ENCODE data around the gene BIRC6.

The BIRC6 gene

DNA sequence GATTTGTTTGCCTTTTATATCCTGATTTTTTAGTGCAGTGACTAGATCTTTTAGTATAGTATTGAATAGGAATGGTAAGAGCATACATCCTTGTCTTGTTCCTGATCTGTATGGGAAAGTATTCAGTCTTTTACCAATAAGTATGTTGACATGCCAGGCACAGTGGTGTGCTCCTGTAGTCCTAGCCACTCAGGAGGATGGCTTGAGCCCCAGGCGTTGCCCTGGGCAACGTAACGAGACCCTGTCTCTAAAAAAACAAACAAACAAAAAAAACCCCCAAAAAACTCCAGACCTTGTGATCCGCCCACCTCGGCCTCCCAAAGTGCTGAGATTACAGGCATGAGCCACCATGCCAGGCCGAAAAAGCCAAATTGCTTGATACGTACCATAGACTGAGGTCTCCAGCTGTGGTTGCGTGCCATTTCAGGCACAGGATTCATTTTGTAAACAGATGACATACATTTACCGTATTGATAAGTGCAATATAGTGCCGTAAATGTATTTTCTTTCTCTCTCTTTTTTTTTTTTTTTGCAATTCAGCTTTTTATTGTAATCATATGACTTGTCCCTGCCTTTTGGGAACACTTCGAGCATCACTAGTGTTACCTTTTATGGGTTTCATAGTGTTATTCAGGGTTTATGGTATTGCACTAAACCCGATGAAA lies 18.5 kb downstream of the BIRC6 start:
- Histone ChIP-seq H3K79me2 (ENCODE audit: control insufficient read depth, low read length) (peaks cover 98% of the 10 kb centered on the region), H4K20me1 (ENCODE audit: control insufficient read depth, insufficient read depth, low read depth, low read length) (peaks cover 20% of the 10 kb centered on the region; the same call in 1 of the 2 replicates), H3K27ac (ENCODE audit: low read depth, low read length) (no peak overlapping the region), H3K9me2 (replicated peaks; ENCODE audit: control insufficient read depth, low read length) (no peaks in the 10 kb centered on the region), H3K36me3 (ENCODE audit: control insufficient read depth, low read length) (peaks cover 21% of the 10 kb centered on the region), H3K4me1 (ENCODE audit: control insufficient read depth, low read length) (peaks cover 5% of the 10 kb centered on the region), H3K4me3 (ENCODE audit: low read length) (no peak overlapping the region), H3F3A (ENCODE audit: control insufficient read depth, insufficient read depth) (no peaks in the 10 kb centered on the region), H3K9me3 (ENCODE audit: control insufficient read depth, insufficient read depth, low read length) (no peaks in the 10 kb centered on the region), H3K27me3 (ENCODE audit: control insufficient read depth, low read length) (no peaks in the 10 kb centered on the region), H3K4me2 (ENCODE audit: low read length) (no peak overlapping the region)
- TF ChIP-seq EZH2phosphoT487 (IDR thresholded peaks at IDR 0.05; ENCODE audit: borderline replicate concordance, low read length): no peak
- TF ChIP-seq, protein P1, sequence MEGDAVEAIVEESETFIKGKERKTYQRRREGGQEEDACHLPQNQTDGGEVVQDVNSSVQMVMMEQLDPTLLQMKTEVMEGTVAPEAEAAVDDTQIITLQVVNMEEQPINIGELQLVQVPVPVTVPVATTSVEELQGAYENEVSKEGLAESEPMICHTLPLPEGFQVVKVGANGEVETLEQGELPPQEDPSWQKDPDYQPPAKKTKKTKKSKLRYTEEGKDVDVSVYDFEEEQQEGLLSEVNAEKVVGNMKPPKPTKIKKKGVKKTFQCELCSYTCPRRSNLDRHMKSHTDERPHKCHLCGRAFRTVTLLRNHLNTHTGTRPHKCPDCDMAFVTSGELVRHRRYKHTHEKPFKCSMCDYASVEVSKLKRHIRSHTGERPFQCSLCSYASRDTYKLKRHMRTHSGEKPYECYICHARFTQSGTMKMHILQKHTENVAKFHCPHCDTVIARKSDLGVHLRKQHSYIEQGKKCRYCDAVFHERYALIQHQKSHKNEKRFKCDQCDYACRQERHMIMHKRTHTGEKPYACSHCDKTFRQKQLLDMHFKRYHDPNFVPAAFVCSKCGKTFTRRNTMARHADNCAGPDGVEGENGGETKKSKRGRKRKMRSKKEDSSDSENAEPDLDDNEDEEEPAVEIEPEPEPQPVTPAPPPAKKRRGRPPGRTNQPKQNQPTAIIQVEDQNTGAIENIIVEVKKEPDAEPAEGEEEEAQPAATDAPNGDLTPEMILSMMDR (IDR thresholded peaks at IDR 0.05; ENCODE audit: low read depth, low read length, poor library complexity, severe bottlenecking): no peak

GRCh38 chr2:32376756-32377155 lies 19.9 kb downstream of the BIRC6 start:
- Histone ChIP-seq H4K20me1 (ENCODE audit: control insufficient read depth, insufficient read depth, low read depth, low read length) (peaks cover 15% of the 10 kb centered on the region; the same call in 1 of the 2 replicates), H3K4me2 (ENCODE audit: low read length) (no peak overlapping the region), H3K9me2 (replicated peaks; ENCODE audit: control insufficient read depth, low read length) (no peaks in the 10 kb centered on the region), H3K4me3 (ENCODE audit: low read length) (no peak overlapping the region), H3K9me3 (ENCODE audit: control insufficient read depth, insufficient read depth, low read length) (no peaks in the 10 kb centered on the region), H3F3A (ENCODE audit: control insufficient read depth, insufficient read depth) (no peaks in the 10 kb centered on the region), H3K4me1 (ENCODE audit: control insufficient read depth, low read length) (no peaks in the 10 kb centered on the region), H3K27me3 (ENCODE audit: control insufficient read depth, low read length) (no peaks in the 10 kb centered on the region), H3K36me3 (ENCODE audit: control insufficient read depth, low read length) (peaks cover 34% of the 10 kb centered on the region), H3K79me2 (ENCODE audit: control insufficient read depth, low read length) (peaks cover 97% of the 10 kb centered on the region), H3K27ac (ENCODE audit: low read depth, low read length) (no peak overlapping the region)
- TF ChIP-seq, protein P1 (IDR thresholded peaks at IDR 0.05; ENCODE audit: low read depth, low read length, poor library complexity, severe bottlenecking): no peak
- no peak for TF ChIP-seq EZH2phosphoT487 (IDR thresholded peaks at IDR 0.05; ENCODE audit: borderline replicate concordance, low read length)

DNA sequence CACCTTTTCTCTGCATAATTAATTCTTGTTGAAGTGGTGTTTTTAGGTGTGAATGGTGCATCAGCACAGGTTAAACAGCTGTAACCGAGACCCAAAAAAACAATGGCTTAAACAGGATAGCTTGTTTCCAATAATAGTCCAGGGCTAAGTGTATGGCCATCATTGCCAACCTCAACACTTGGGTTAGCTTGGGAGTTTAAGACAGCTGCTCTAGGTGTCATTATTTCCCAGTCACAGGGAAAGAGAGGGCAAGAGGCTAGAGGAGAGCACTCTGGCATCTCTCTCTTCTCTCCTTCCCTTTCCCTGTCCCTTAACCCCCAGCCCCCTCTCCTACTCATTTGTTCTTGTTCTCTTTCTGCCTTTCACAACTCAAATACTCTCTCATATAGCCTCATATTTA lies 21.1 kb downstream of the BIRC6 start:
- Histone ChIP-seq H3K27me3 (ENCODE audit: control insufficient read depth, low read length) (no peaks in the 10 kb centered on the region), H3K4me2 (ENCODE audit: low read length) (no peak overlapping the region), H3K79me2 (ENCODE audit: control insufficient read depth, low read length) (peaks cover 92% of the 10 kb centered on the region), H3K4me3 (ENCODE audit: low read length) (no peak overlapping the region), H3K9me2 (replicated peaks; ENCODE audit: control insufficient read depth, low read length) (no peaks in the 10 kb centered on the region), H3K4me1 (ENCODE audit: control insufficient read depth, low read length) (no peaks in the 10 kb centered on the region), H3K9me3 (ENCODE audit: control insufficient read depth, insufficient read depth, low read length) (no peaks in the 10 kb centered on the region), H4K20me1 (ENCODE audit: control insufficient read depth, insufficient read depth, low read depth, low read length) (peaks cover 8% of the 10 kb centered on the region; the same call in 1 of the 2 replicates), H3F3A (ENCODE audit: control insufficient read depth, insufficient read depth) (no peaks in the 10 kb centered on the region), H3K27ac (ENCODE audit: low read depth, low read length) (no peak overlapping the region), H3K36me3 (ENCODE audit: control insufficient read depth, low read length) (peaks cover 41% of the 10 kb centered on the region)
- TF ChIP-seq EZH2phosphoT487 (IDR thresholded peaks at IDR 0.05; ENCODE audit: borderline replicate concordance, low read length): no peak
- TF ChIP-seq, protein P1 (IDR thresholded peaks at IDR 0.05; ENCODE audit: low read depth, low read length, poor library complexity, severe bottlenecking): no peak
